PC-3 (cell line): ENCODE data around the gene NPNT.

Experiments
- EZH2 ChIP-seq: fragments of 300-600 bp; sonication (generic); IDR thresholded peaks from one replicate; pipeline ENCODE4 v1.6.1; 2017; ENCODE audit warnings: antibody characterized with exemption, mild to moderate bottlenecking, low read length; ENCODE audit not compliant: unreplicated experiment
- TF ChIP-seq, protein P1 (sequence below): fragments of 300-600 bp; sonication (generic); conservative IDR thresholded peaks from 2 replicates; pipeline ENCODE4 v1.5.1; 2017; ENCODE audit warnings: antibody characterized with exemption, low read depth, mild to moderate bottlenecking, low read length

DNA sequence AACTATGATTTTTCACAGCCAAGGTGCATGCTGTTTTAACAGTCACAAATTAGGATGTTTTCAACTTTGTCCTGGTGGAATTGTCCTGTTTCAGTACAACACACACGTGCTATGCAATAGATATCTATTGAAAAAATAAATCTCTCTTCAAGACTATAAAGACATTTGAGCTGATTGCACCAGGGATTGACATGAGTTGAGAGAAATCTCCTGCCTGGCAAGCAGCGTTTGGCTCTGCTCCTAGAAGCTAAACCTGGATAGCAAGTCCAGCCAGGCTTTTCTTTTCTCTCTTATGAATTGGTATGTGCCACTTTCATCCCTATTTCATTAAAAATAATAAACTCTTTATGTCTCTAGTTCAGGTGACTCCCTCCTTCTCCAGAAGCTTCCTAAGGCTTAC lies 16.6 kb upstream of the NPNT start:
- TF ChIP-seq, protein P1, sequence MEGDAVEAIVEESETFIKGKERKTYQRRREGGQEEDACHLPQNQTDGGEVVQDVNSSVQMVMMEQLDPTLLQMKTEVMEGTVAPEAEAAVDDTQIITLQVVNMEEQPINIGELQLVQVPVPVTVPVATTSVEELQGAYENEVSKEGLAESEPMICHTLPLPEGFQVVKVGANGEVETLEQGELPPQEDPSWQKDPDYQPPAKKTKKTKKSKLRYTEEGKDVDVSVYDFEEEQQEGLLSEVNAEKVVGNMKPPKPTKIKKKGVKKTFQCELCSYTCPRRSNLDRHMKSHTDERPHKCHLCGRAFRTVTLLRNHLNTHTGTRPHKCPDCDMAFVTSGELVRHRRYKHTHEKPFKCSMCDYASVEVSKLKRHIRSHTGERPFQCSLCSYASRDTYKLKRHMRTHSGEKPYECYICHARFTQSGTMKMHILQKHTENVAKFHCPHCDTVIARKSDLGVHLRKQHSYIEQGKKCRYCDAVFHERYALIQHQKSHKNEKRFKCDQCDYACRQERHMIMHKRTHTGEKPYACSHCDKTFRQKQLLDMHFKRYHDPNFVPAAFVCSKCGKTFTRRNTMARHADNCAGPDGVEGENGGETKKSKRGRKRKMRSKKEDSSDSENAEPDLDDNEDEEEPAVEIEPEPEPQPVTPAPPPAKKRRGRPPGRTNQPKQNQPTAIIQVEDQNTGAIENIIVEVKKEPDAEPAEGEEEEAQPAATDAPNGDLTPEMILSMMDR, result no peak
- no peak for TF ChIP-seq EZH2
